PFSK-1 (cell line): ENCODE data around the gene DIP2C.

Experiments
- FOXP2 ChIP-seq: optimal IDR thresholded peaks from 2 replicates; pipeline ENCODE3; 2011; ENCODE audit warnings: borderline replicate concordance, control low read depth, inconsistent platforms; ENCODE audit not compliant: insufficient read depth; ENCODE audit errors: extremely low read length, extremely low read depth
- POLR2AphosphoS5 ChIP-seq: IDR thresholded peaks from 2 replicates; pipeline ENCODE4 v1.6.1; 2012; ENCODE audit warnings: low read depth, mild to moderate bottlenecking, control low read depth, low read length, moderate library complexity
- REST ChIP-seq, 2 experiments: IDR thresholded peaks; 2 replicates each; pipeline versions ENCODE4 v1.6.1 to v1.8.0; 2011 to 2012; ENCODE audit warnings: low read depth in 2 of 2, low read length in 2 of 2, control low read depth in 1 of 2, inconsistent platforms in 1 of 2, mild to moderate bottlenecking in 1 of 2, moderate library complexity in 1 of 2; ENCODE audit not compliant: insufficient read depth in 1 of 2
- SIN3A ChIP-seq: IDR thresholded peaks from 2 replicates; pipeline ENCODE4 v1.6.1; 2012; ENCODE audit warnings: mild to moderate bottlenecking, low read length, moderate library complexity, borderline replicate concordance; ENCODE audit not compliant: insufficient read depth
- TAF1 ChIP-seq: IDR thresholded peaks from 2 replicates; pipeline ENCODE4 v1.6.1; 2012; ENCODE audit warnings: low read length, control low read depth, borderline replicate concordance; ENCODE audit not compliant: insufficient read depth

The DIP2C gene

GRCh38 chr10:493391-494148 lies 195.9 kb downstream of the DIP2C start:
- TF ChIP-seq POLR2AphosphoS5: no peak
- TF ChIP-seq REST (IDR thresholded peaks at IDR 0.05; ENCODE audit: insufficient read depth in 1 of 2, low read depth in 2 of 2, low read length in 2 of 2): no peak

GRCh38 chr10:492836-493235 lies 196.6 kb downstream of the DIP2C start:
- TF ChIP-seq POLR2AphosphoS5 (no peak), REST (IDR thresholded peaks at IDR 0.05; ENCODE audit: insufficient read depth in 1 of 2, low read depth in 2 of 2, low read length in 2 of 2) (no peak), SIN3A (no peak), TAF1 (no peak), FOXP2 (no peak)

GRCh38 chr10:491667-492424 lies 197.6 kb downstream of the DIP2C start:
- TF ChIP-seq REST (IDR thresholded peaks at IDR 0.05; ENCODE audit: insufficient read depth in 1 of 2, low read depth in 2 of 2, low read length in 2 of 2): no peak
- no peak for TF ChIP-seq POLR2AphosphoS5
- TF ChIP-seq SIN3A: no peak
- no peak for TF ChIP-seq FOXP2
- no peak for TF ChIP-seq TAF1

- TF ChIP-seq FOXP2 (no peak), TAF1 (no peak), POLR2AphosphoS5 (no peak), SIN3A (no peak), REST (IDR thresholded peaks at IDR 0.05; ENCODE audit: insufficient read depth in 1 of 2, low read depth in 2 of 2, low read length in 2 of 2) (no peak)
Measured at GRCh38 chr10:490891-491571, 198.4 kb downstream of the DIP2C start.
